ENCODE measurements around the gene CGNL1.

CGNL1 gene

GRCh38 chr15:57527382-57528091 lies 151.2 kb downstream of the CGNL1 start:
- peak; percentile 82 for DNase-seq (ENCODE audit: low spot score)

GRCh38 chr15:57528940-57529565 lies 152.7 kb downstream of the CGNL1 start:
- no peak for DNase-seq (ENCODE audit: low spot score)

- DNase-seq (ENCODE audit: low spot score), result no peak
These were observed 153.4 kb downstream of the CGNL1 start for GRCh38 chr15:57529748-57530147.

- no peak for DNase-seq (ENCODE audit: low spot score)
These were observed 156.6 kb downstream of the CGNL1 start for GRCh38 chr15:57532731-57533447.

- DNase-seq (ENCODE audit: low spot score), result no peak
These were observed 157.1 kb downstream of the CGNL1 start for GRCh38 chr15:57533448-57533799.

DNA sequence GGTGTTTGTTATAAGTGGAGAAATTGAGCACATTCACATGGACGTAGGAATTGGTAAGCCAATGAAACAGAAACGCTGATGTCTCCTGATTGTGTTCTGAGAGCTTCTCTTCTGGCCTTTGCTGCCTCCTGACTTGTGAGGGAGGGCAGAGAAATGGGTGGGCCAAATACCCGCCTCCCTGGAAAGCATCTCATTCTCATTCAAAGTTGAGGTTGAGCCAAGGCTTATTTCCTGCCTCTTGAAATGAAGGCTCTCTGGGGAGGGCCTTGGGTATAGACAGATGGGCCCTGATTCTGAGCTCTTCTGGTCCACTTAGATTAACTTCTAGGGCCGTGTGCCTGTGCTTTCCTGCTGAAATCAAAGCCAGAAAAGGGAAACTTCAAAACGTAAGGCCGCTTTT lies 158.0 kb downstream of the CGNL1 start:
- peak; percentile 46 for DNase-seq (ENCODE audit: low spot score)

- DNase-seq (ENCODE audit: low spot score), result peak; percentile 87
These were observed 160.8 kb downstream of the CGNL1 start for GRCh38 chr15:57537072-57537471.

GRCh38 chr15:57537488-57538264 lies 161.4 kb downstream of the CGNL1 start:
- DNase-seq (ENCODE audit: low spot score), result no peak

- DNase-seq (ENCODE audit: low spot score), result no peak
These were observed 161.9 kb downstream of the CGNL1 start for GRCh38 chr15:57538265-57538529.

DNA sequence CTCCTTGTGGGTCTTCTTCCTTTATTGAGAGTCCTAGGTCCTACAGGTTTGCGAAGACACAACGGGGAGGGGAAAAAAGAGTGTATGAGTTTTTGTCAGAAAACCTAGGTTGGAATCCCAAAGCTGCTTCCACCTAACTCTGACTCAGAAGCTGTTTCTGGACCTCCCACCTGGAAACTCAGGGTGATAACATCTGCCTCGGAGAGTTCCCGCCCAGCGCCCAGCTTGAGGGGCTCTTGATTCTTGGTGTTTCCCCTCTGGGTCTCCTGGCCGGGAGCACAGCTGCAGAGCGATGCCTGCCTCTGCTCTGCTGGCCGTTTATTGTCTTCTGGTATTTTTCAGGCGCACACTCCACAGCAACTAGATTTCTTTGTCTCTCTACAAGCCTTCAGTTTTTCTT lies 162.5 kb downstream of the CGNL1 start:
- no peak for DNase-seq (ENCODE audit: low spot score)

DNA sequence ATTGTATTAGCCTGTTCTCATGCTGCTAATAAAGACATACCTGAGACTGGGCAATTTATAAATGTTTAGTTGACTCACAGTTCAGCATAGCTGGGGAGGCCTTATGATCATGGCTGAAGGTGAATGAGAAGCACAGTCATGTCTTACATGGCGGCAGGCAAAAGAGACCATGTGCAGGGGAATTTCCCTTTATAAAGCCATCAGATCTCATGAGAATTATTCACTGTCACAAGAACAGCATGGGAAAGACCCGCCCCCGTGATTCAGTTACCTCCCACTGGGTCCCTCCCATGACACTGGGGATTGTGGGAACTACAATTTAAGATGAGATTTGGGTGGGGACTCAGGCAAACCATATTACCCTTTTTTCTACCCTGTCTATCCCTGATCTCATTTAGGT lies 163.9 kb downstream of the CGNL1 start:
- DNase-seq (ENCODE audit: low spot score), result no peak

GRCh38 chr15:57540736-57541135 lies 164.4 kb downstream of the CGNL1 start:
- DNase-seq (ENCODE audit: low spot score), result no peak

GRCh38 chr15:57541271-57541670 lies 165.0 kb downstream of the CGNL1 start:
- DNase-seq (ENCODE audit: low spot score), result no peak

DNA sequence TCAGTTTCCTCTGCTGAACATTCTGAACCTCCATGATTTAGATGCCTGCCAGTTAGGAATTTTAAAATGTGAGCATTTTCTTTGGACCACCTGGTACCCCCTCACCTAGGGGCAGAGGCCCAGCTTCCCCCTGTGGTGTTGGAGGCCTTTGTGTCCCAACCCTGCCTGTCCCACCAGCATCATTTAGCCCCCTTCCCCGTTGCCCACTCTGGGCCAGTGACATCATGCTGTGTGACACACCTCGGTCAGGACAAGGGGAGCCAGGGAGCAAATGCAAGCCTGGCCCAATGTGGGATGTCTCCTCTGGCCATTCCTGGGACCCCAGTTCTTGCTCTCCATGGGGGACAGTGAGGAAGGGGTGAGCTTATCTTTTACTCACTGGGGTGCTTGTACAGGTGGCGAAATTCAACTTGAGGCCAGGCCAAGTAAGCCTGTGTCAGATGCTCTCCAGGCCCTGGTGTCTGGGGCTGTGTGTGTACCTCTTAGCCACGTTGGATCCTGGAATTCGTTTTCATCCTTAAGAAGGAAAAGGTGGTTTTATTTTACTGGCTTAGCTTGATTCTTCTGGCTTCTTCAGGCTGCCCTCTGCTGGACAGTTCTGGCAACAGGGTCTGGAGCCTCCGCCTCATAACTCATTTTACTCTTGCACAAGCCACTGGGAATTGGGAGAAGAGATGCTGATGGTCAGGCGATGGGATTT lies 165.7 kb downstream of the CGNL1 start:
- DNase-seq (ENCODE audit: low spot score), result peak; percentile 88

- DNase-seq (ENCODE audit: low spot score), result no peak
These were observed 166.2 kb downstream of the CGNL1 start for GRCh38 chr15:57542505-57542817.

DNA sequence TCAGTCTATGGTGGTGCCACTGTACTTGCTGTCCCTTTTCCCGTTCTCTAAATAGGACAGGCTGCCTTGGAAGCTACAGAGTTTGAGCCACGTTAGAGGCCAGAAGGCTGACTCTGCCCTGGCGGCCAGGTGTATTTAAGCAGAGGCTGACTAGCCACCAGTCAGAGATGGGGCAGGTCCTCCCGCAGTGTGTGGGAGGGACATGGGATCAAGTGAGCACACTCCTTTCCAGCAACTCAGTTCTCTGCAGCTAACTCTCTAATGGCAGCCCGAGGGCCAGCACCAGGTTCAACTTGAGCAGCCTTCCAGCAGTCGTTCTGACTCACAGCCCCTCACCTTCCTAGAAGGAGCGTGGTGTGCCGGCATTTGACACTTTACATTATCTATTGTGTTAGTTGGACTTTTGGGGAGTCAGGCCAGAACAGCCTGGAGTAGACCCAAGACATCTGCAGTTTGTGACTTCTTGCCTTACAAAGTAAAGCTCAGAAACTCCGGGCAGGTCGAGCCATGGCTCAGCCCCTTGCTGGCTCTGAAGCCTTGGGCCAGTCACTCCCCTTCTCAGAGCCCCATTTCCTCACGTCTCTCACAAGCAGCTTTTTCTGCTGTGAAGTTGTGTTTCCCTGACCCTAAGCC lies 168.7 kb downstream of the CGNL1 start:
- no peak for DNase-seq (ENCODE audit: low spot score)

GRCh38 chr15:57545995-57546394 lies 169.7 kb downstream of the CGNL1 start:
- DNase-seq (ENCODE audit: low spot score), result no peak

DNA sequence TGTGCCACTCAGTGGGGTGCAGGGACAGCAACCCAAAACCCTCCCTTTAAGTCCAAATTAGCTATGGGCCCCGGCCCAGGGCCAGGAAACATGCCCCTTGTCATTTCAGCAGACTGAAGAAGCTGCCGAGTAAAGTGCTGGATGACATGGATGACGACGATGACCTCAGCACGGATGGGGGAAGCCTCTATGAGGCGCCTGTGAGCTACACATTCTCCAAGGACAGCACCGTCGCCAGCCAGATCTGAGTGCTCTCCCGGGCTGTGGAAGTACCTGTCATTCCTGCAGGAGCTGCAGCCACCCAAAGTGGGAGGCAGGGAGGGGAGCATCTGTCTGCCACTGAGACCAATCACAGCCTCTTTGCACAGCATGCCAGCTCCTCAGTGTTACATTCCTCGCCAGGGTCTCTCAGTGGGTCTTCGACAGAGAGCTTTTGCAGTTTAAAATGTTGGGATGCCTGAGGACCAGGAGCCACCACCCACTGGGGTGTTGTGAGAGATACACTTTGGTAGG lies 171.0 kb downstream of the CGNL1 start:
- no peak for DNase-seq (ENCODE audit: low spot score)

DNA sequence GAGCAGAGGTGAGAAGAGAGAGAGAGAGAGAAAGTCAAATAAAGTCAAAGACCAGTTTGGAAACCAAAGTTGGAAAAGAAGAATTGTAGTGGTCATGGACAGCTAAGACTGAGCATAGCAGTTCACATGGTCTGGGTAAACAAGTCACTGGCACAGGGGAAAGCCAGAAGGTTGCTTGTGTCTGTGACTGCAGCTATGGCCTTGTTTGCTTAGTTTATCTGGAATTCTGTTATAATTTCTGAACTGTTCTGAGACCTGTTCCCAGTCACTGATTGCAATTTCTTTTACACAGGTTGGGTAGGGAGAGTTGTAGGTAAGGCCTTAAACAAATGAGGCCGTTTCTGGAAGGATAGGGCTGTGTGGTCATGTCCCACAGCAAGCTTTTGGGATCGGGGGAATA lies 172.0 kb downstream of the CGNL1 start:
- DNase-seq (ENCODE audit: low spot score), result no peak

GRCh38 chr15:57548835-57549234 lies 172.5 kb downstream of the CGNL1 start:
- no peak for DNase-seq (ENCODE audit: low spot score)

DNA sequence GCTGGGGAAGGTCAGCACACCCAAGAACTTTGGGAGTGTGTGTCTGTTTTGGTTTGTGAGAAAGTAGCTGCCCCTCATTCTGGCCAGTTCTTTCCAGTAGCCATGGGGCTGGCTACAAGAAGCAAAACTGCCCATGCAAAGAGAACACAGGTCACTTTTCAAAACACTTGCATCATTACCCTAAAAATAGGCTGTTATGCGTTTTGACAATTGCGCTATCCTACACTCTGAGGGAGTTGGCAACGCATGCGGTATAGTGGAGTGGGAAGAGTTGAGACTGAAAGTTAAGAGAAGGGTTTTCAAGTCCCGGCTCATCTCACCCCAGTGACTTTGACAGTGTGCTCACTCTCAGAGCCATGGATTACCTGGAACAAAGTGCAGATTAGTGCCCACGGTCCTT lies 173.6 kb downstream of the CGNL1 start:
- no peak for DNase-seq (ENCODE audit: low spot score)

GRCh38 chr15:57550640-57551039 lies 174.3 kb downstream of the CGNL1 start:
- DNase-seq (ENCODE audit: low spot score), result no peak
